Transverse colon (tissue), 4 donors: ENCODE data around the gene CCDC39. TPM values are rescaled to one million over a fixed set of nuclear protein-coding genes. Genes with fewer than 3 reads are reported as not detected.

Source experiments
- DNase-seq: peaks from one replicate; pipeline ENCODE4 v3.0.0-alpha.2; 2019
- H3K27ac ChIP-seq, 4 donors: fragments of 200-600 bp; sonication (generic); 2 replicates each; pipeline ENCODE4 v1.5.1; 2016 to 2018; ENCODE audit warnings: inconsistent platforms in 4 of 4
- H3K27me3 ChIP-seq: fragments of 200-600 bp; sonication (generic); 2 replicates; pipeline ENCODE4 v1.5.1; 2017; ENCODE audit warnings: inconsistent platforms
- H3K36me3 ChIP-seq, 4 donors: fragments of 200-600 bp; sonication (generic); 2 replicates each; pipeline ENCODE4 v1.5.1; 2017 to 2019; ENCODE audit warnings: inconsistent platforms in 4 of 4
- H3K4me1 ChIP-seq, 4 donors: fragments of 200-600 bp; sonication (generic); 2 replicates each; pipeline ENCODE4 v1.5.1; 2017 to 2020; ENCODE audit warnings: inconsistent platforms in 4 of 4
- H3K4me3 ChIP-seq, 4 donors: fragments of 200-600 bp; sonication (generic); 1 replicate in 1 of 4; 2 replicates in 3 of 4; pipeline versions ENCODE4 v1.5.1 to v1.6.1; 2017 to 2019; ENCODE audit warnings: inconsistent platforms in 4 of 4
- H3K9me3 ChIP-seq, 2 donors: fragments of 200-600 bp; sonication (generic); 2 replicates each; pipeline ENCODE4 v1.5.1; 2017 to 2019; ENCODE audit warnings: inconsistent platforms in 2 of 2
- CTCF ChIP-seq, 5 experiments: fragments of 200-600 bp in 3 of 5; fragments of 450-650 bp in 2 of 5; sonication (generic) in 3 of 5; IDR thresholded peaks; 1 replicate in 2 of 5; 2 replicates in 3 of 5; pipeline ENCODE4 v1.5.1; 2016 to 2017; ENCODE audit warnings: antibody characterized with exemption in 5 of 5, inconsistent platforms in 3 of 5, mild to moderate bottlenecking in 2 of 5, moderate library complexity in 1 of 5
- EP300 ChIP-seq: sonication (generic); formaldehyde crosslinking; IDR thresholded peaks from one replicate; pipeline ENCODE4 v1.6.1; 2017; ENCODE audit warnings: antibody characterized with exemption, low read depth
- POLR2A ChIP-seq: fragments of 450-650 bp; IDR thresholded peaks from one replicate; pipeline ENCODE4 v1.6.1; 2016; ENCODE audit warnings: antibody characterized with exemption, mild to moderate bottlenecking, moderate library complexity
- POLR2AphosphoS5 ChIP-seq, 3 donors: sonication (generic); formaldehyde crosslinking; IDR thresholded peaks; one replicate each; pipeline ENCODE4 v1.6.1; 2016; ENCODE audit warnings: antibody characterized with exemption in 3 of 3
- WGBS, 2 donors: methylation state at CpG; one replicate each; pipeline ENCODE4 v1.1.5; 2018; ENCODE audit warnings: low coverage in 1 of 2; 5-methylcytosine and 5-hydroxymethylcytosine counted together
- in situ Hi-C, 4 donors: fragments of 200-750 bp; cut with MboI; loops; one replicate each; pipeline versions ENCODE4 v1.15.0 to v1.15.1; 2017; ENCODE audit warnings: low sequenced_read_pairs in 3 of 4, low pct_ligation_motif_present in 1 of 4, low pct_unique_long_range_greater_than_20kb in 1 of 4
- intact Hi-C: fragments of 100-400 bp; cut with DNase I; formaldehyde crosslinking; loops from one replicate; pipeline ENCODE4 v1.15.1; 2023; ENCODE audit warnings: low total_unique reads
- total RNA-seq, 4 donors: library from RNA; depleted of rRNA; stranded (reverse); fragments of >200 nt; gene quantifications; one replicate each; pipeline ENCODE4 v1.1.0, GENCODE V29; 2016

Gene CCDC39
- total RNA-seq, 4 donors from 2014 or later = 0.27 TPM; not detected in 3

GRCh38 chr3:180704532-180704931 lies 25.2 kb upstream of the CCDC39 start:
- Histone ChIP-seq H3K9me3 (no peaks in the 10 kb centered on the region), H3K27me3 (no peaks in the 10 kb centered on the region), H3K36me3 (no peaks in the 10 kb centered on the region), H3K27ac (no peak overlapping the region), H3K4me1 (no peaks in the 10 kb centered on the region), H3K4me3 (no peak overlapping the region)
- in situ Hi-C loops (no loop called here), intact Hi-C loops (no loop called here)
- no peak for DNase-seq
- TF ChIP-seq POLR2A (no peak), POLR2AphosphoS5 (IDR thresholded peaks at IDR 0.05) (no peak), CTCF (IDR thresholded peaks at IDR 0.05) (no peak), EP300 (no peak)

- WGBS, 2 donors = 65 to 79% methylated on average over 2 to 3 of the region's 3 CpGs
- Histone ChIP-seq H3K4me3 (no peak overlapping the region), H3K36me3 (no peaks in the 10 kb centered on the region), H3K9me3 (no peaks in the 10 kb centered on the region), H3K4me1 (no peaks in the 10 kb centered on the region), H3K27me3 (no peaks in the 10 kb centered on the region), H3K27ac (no peak overlapping the region)
- no peak for TF ChIP-seq CTCF (IDR thresholded peaks at IDR 0.05)
- no peak for TF ChIP-seq POLR2A
- TF ChIP-seq EP300 = no peak
- TF ChIP-seq POLR2AphosphoS5 (IDR thresholded peaks at IDR 0.05) = no peak
- in situ Hi-C loops = no loop called here
- intact Hi-C loops = no loop called here
- DNase-seq = no peak
Measured at GRCh38 chr3:180700941-180701340, 21.7 kb upstream of the CCDC39 start.

GRCh38 chr3:180698760-180699270 lies 19.5 kb upstream of the CCDC39 start:
- no peaks in the 10 kb centered on the region for H3K4me1 ChIP-seq

GRCh38 chr3:180694321-180694720 lies 15.0 kb upstream of the CCDC39 start:
- no peak overlapping the region for H3K4me3 ChIP-seq
- peaks cover 4% of the 10 kb centered on the region for H3K27me3 ChIP-seq
- DNase-seq = no peak
- in situ Hi-C loops (no loop called here), intact Hi-C loops (no loop called here)
- H3K27ac ChIP-seq = no peak overlapping the region
- TF ChIP-seq POLR2AphosphoS5 (IDR thresholded peaks at IDR 0.05) = no peak
- TF ChIP-seq POLR2A = no peak
- no peak for TF ChIP-seq CTCF (IDR thresholded peaks at IDR 0.05)
- TF ChIP-seq EP300 = no peak
- H3K4me1 ChIP-seq = no peaks in the 10 kb centered on the region
- H3K9me3 ChIP-seq = no peaks in the 10 kb centered on the region
- no peaks in the 10 kb centered on the region for H3K36me3 ChIP-seq

More at GRCh38 chr3:180698760-180699270, 19.5 kb upstream of the CCDC39 start:
- 18 to 32% methylated on average over 2 to 3 of the region's 3 CpGs for WGBS, 2 donors
- DNase-seq = no peak
- Histone ChIP-seq H3K27ac (no peak overlapping the region), H3K27me3 (no peaks in the 10 kb centered on the region), H3K4me3 (no peak overlapping the region), H3K36me3 (no peaks in the 10 kb centered on the region), H3K9me3 (no peaks in the 10 kb centered on the region)
- intact Hi-C loops (no loop called here), in situ Hi-C loops (no loop called here)
- TF ChIP-seq EP300 = no peak

- no peak for DNase-seq
- peaks cover 4% of the 10 kb centered on the region for H3K27me3 ChIP-seq
- H3K9me3 ChIP-seq = no peaks in the 10 kb centered on the region
- 89 to 100% methylated on average over 1 of the region's 1 CpG for WGBS, 2 donors
- intact Hi-C loops (no loop called here), in situ Hi-C loops (no loop called here)
- no peak for TF ChIP-seq CTCF (IDR thresholded peaks at IDR 0.05)
- no peaks in the 10 kb centered on the region for H3K36me3 ChIP-seq
- H3K4me3 ChIP-seq = no peak overlapping the region
- H3K4me1 ChIP-seq = no peaks in the 10 kb centered on the region
- H3K27ac ChIP-seq = no peak overlapping the region
Measured at GRCh38 chr3:180693656-180694055, 14.4 kb upstream of the CCDC39 start.
